Measurements from ENCODE around the gene MAFF. TPM values are rescaled to one million over a fixed set of nuclear protein-coding genes. Genes with fewer than 3 reads are reported as not detected.

Gene MAFF
- total RNA-seq, 1 donor from 2014 or later: 1.8 TPM

GRCh38 chr22:38180841-38181452 lies 20.8 kb upstream of the MAFF start:
- no peaks in the 10 kb centered on the region for H3K36me3 Mint-ChIP-seq (ENCODE audit: unreplicated experiment)
- H3K4me1 Mint-ChIP-seq (ENCODE audit: low read depth, unreplicated experiment): peaks cover 8% of the 10 kb centered on the region
- TF ChIP-seq CTCF (IDR thresholded peaks at IDR 0.05; ENCODE audit: partially characterized antibody, unreplicated experiment): no peak
- peaks cover 2% of the 10 kb centered on the region for H3K9me3 Mint-ChIP-seq (ENCODE audit: unreplicated experiment)
- H3K4me3 Mint-ChIP-seq (ENCODE audit: unreplicated experiment): peak overlapping the region; percentile 94
- DNase-seq: no peak
- H3K27me3 Mint-ChIP-seq (ENCODE audit: unreplicated experiment): no peaks in the 10 kb centered on the region
- H3K27ac Mint-ChIP-seq (ENCODE audit: unreplicated experiment): peak overlapping the region; percentile 76

GRCh38 chr22:38181453-38182200 lies 20.2 kb upstream of the MAFF start, which contains the start of gene PLA2G6:
Gene PLA2G6, minus strand, starts transcription at chr22:38181830. Its CDS starts 12,404 bp downstream, at chr22:38169426.
- Mint-ChIP-seq H3K4me3 (ENCODE audit: unreplicated experiment) (peak within 1 kb of the TSS; percentile 94), H3K27ac (ENCODE audit: unreplicated experiment) (peak within 1 kb of the TSS; percentile 93), H3K36me3 (ENCODE audit: unreplicated experiment) (no peaks in the 10 kb centered on the region), H3K9me3 (ENCODE audit: unreplicated experiment) (peaks cover 2% of the 10 kb centered on the region), H3K27me3 (ENCODE audit: unreplicated experiment) (no peaks in the 10 kb centered on the region), H3K4me1 (ENCODE audit: low read depth, unreplicated experiment) (peaks cover 9% of the 10 kb centered on the region)
- DNase-seq: peak; percentile 99
- no peak for TF ChIP-seq CTCF (IDR thresholded peaks at IDR 0.05; ENCODE audit: partially characterized antibody, unreplicated experiment)

GRCh38 chr22:38184788-38185187 lies 17.0 kb upstream of the MAFF start:
- H3K4me1 Mint-ChIP-seq (ENCODE audit: low read depth, unreplicated experiment): peaks cover 9% of the 10 kb centered on the region
- H3K36me3 Mint-ChIP-seq (ENCODE audit: unreplicated experiment): no peaks in the 10 kb centered on the region
- H3K27me3 Mint-ChIP-seq (ENCODE audit: unreplicated experiment): no peaks in the 10 kb centered on the region
- no peak for TF ChIP-seq CTCF (IDR thresholded peaks at IDR 0.05; ENCODE audit: partially characterized antibody, unreplicated experiment)
- no peak for DNase-seq
- H3K4me3 Mint-ChIP-seq (ENCODE audit: unreplicated experiment): no peak overlapping the region
- peak overlapping the region; percentile 23 for H3K27ac Mint-ChIP-seq (ENCODE audit: unreplicated experiment)
- peaks cover 6% of the 10 kb centered on the region for H3K9me3 Mint-ChIP-seq (ENCODE audit: unreplicated experiment)

GRCh38 chr22:38186429-38186828 lies 15.4 kb upstream of the MAFF start:
- peaks cover 6% of the 10 kb centered on the region for H3K4me1 Mint-ChIP-seq (ENCODE audit: low read depth, unreplicated experiment)
- H3K9me3 Mint-ChIP-seq (ENCODE audit: unreplicated experiment): peaks cover 8% of the 10 kb centered on the region
- H3K27ac Mint-ChIP-seq (ENCODE audit: unreplicated experiment): no peak overlapping the region
- H3K27me3 Mint-ChIP-seq (ENCODE audit: unreplicated experiment): peaks cover 4% of the 10 kb centered on the region
- no peaks in the 10 kb centered on the region for H3K36me3 Mint-ChIP-seq (ENCODE audit: unreplicated experiment)
- DNase-seq: no peak
- TF ChIP-seq CTCF (IDR thresholded peaks at IDR 0.05; ENCODE audit: partially characterized antibody, unreplicated experiment): no peak
- H3K4me3 Mint-ChIP-seq (ENCODE audit: unreplicated experiment): no peak overlapping the region

All from glutamatergic neuron (in vitro differentiated cells).